Thyroid gland (tissue), 4 donors: ENCODE data around the gene KLHDC7B.

ENCODE experiments used
- CTCF ChIP-seq, 6 experiments: fragments of 200-600 bp in 3 of 6; fragments of 450-650 bp in 3 of 6; sonication (generic) in 3 of 6; IDR thresholded peaks; one replicate each; pipeline ENCODE4 v1.5.1; 2016 to 2019; ENCODE audit warnings: antibody characterized with exemption in 6 of 6, mild to moderate bottlenecking in 2 of 6, inconsistent platforms in 1 of 6, moderate library complexity in 1 of 6
- POLR2A ChIP-seq, 2 donors: fragments of 450-650 bp; IDR thresholded peaks; one replicate each; pipeline ENCODE4 v1.6.1; 2017; ENCODE audit warnings: antibody characterized with exemption in 2 of 2, mild to moderate bottlenecking in 2 of 2, moderate library complexity in 1 of 2

GRCh38 chr22:50581031-50581949, 35.6 kb downstream of the KLHDC7B start:
- TF ChIP-seq CTCF (IDR thresholded peaks at IDR 0.05) (no peak), POLR2A (IDR thresholded peaks at IDR 0.05) (no peak)
